Measurements from ENCODE around the gene SMOC2.

Gene SMOC2

DNA sequence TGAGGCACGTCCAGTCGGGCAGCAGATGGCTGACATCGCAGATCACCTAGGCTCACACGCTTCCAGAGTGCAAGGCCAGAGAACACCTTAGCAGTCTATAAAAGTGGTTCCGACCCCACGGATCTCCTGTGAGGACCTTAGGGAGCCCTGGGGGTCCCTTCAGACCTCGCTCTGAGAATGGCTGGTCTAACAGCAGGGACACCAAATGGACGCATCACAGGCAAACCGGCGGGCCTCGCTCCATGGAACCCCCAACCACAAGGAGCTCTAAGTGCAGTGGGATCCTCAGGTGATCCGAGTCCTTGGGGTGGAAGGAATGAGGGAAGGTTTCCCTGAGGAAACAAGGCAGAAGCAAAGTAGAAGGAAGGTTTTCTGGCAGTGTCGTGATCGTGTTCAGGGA, 135.4 kb downstream of the SMOC2 start:
- no peak overlapping the region for H3K27ac ChIP-seq (ENCODE audit: extremely low read depth, low read depth, low read length)
- no peaks in the 10 kb centered on the region for H3K36me3 ChIP-seq (ENCODE audit: control insufficient read depth in 2 of 2, insufficient read depth in 1 of 2, low read length in 2 of 2)
- H3K9me3 ChIP-seq (ENCODE audit: control insufficient read depth, insufficient read depth, low read depth, low read length) = no peaks in the 10 kb centered on the region
- CTCF ChIA-PET = no interaction called here
- H3K4me3 ChIP-seq (ENCODE audit: low read depth, low read length) = no peak overlapping the region
- POLR2A ChIA-PET = no interaction called here
- no peak for TF ChIP-seq ZNF302 (tag by site-specific recombination; IDR thresholded peaks at IDR 0.05; ENCODE audit: low read depth)
- TF ChIP-seq, protein P1, sequence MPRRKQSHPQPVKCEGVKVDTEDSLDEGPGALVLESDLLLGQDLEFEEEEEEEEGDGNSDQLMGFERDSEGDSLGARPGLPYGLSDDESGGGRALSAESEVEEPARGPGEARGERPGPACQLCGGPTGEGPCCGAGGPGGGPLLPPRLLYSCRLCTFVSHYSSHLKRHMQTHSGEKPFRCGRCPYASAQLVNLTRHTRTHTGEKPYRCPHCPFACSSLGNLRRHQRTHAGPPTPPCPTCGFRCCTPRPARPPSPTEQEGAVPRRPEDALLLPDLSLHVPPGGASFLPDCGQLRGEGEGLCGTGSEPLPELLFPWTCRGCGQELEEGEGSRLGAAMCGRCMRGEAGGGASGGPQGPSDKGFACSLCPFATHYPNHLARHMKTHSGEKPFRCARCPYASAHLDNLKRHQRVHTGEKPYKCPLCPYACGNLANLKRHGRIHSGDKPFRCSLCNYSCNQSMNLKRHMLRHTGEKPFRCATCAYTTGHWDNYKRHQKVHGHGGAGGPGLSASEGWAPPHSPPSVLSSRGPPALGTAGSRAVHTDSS (tag by site-specific recombination; IDR thresholded peaks at IDR 0.05) = no peak
- TF ChIP-seq ZNF175 (tag by site-specific recombination; IDR thresholded peaks at IDR 0.05) = no peak
- no peak for TF ChIP-seq ZNF112 (tag by site-specific recombination; IDR thresholded peaks at IDR 0.05)
- no peak for TF ChIP-seq ZNF16 (tag by site-specific recombination; IDR thresholded peaks at IDR 0.05; ENCODE audit: low read depth)
- no peaks in the 10 kb centered on the region for H3K4me1 ChIP-seq (ENCODE audit: control insufficient read depth, insufficient read depth, low read length)

DNA sequence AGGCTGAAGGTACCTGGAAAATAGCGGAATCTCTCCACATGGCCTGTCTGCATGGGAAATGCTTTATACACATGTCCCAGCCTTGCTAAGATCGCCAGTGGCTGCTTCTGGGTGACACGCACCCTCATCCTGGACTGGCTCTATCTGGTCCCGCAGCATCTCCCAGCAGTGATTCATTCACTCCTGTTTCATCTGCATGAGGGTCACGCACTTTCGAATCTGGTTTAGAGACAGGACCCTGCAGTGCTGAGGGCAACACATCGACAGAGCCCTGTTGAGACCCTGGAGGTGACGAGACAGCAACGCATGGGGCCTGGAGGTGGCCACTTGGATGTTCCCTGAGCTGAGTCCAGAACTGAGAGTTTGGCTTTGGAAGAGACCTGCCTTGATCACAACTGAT, 136.5 kb downstream of the SMOC2 start:
- ChIA-PET CTCF (no interaction called here), POLR2A (no interaction called here)
- Histone ChIP-seq H3K9me3 (ENCODE audit: control insufficient read depth, insufficient read depth, low read depth, low read length) (no peaks in the 10 kb centered on the region), H3K4me3 (ENCODE audit: low read depth, low read length) (no peak overlapping the region), H3K36me3 (ENCODE audit: control insufficient read depth in 2 of 2, insufficient read depth in 1 of 2, low read length in 2 of 2) (no peaks in the 10 kb centered on the region), H3K4me1 (ENCODE audit: control insufficient read depth, insufficient read depth, low read length) (no peaks in the 10 kb centered on the region), H3K27ac (ENCODE audit: extremely low read depth, low read depth, low read length) (no peak overlapping the region)
- TF ChIP-seq ZNF529 (tag by site-specific recombination; IDR thresholded peaks at IDR 0.05; ENCODE audit: insufficient replicate concordance) (no peak), ZEB2 (tag by site-specific recombination; IDR thresholded peaks at IDR 0.05) (no peak), ZNF530 (tag by site-specific recombination; IDR thresholded peaks at IDR 0.05; ENCODE audit: low read depth) (no peak), ZNF335 (tag by site-specific recombination; conservative IDR thresholded peaks at IDR 0.05) (no peak)
- TF ChIP-seq, protein P2, sequence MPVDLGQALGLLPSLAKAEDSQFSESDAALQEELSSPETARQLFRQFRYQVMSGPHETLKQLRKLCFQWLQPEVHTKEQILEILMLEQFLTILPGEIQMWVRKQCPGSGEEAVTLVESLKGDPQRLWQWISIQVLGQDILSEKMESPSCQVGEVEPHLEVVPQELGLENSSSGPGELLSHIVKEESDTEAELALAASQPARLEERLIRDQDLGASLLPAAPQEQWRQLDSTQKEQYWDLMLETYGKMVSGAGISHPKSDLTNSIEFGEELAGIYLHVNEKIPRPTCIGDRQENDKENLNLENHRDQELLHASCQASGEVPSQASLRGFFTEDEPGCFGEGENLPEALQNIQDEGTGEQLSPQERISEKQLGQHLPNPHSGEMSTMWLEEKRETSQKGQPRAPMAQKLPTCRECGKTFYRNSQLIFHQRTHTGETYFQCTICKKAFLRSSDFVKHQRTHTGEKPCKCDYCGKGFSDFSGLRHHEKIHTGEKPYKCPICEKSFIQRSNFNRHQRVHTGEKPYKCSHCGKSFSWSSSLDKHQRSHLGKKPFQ (tag by site-specific recombination; IDR thresholded peaks at IDR 0.05) = no peak
- TF ChIP-seq, protein P3, sequence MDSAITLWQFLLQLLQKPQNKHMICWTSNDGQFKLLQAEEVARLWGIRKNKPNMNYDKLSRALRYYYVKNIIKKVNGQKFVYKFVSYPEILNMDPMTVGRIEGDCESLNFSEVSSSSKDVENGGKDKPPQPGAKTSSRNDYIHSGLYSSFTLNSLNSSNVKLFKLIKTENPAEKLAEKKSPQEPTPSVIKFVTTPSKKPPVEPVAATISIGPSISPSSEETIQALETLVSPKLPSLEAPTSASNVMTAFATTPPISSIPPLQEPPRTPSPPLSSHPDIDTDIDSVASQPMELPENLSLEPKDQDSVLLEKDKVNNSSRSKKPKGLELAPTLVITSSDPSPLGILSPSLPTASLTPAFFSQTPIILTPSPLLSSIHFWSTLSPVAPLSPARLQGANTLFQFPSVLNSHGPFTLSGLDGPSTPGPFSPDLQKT (IDR thresholded peaks at IDR 0.05; ENCODE audit: borderline replicate concordance, low read depth, low read length) = no peak

DNA sequence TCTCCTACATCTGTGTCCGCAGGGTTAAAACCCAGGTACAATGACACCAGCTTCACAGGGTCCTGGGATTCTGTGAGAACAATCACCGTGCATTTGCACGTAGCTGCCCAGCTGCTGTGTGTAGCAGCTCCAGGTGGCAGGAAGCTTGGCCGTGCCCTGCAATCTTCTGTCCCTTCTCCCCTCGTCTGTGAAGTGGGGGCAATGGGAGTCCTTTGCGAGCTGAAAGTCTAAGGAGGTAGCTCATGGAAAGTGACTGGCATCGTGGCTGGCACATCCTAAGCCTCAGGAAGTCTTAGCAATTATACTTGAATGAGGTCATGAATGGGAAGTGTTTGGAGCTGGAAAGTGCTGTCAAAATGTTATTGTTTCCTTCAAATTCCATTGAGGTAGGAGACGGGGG, 137.1 kb downstream of the SMOC2 start:
- POLR2A ChIA-PET = no interaction called here
- no peak for TF ChIP-seq ZNF174 (tag by site-specific recombination; IDR thresholded peaks at IDR 0.05)
- TF ChIP-seq YY1 (tag by site-specific recombination; IDR thresholded peaks at IDR 0.05) = no peak
- TF ChIP-seq, protein P4, sequence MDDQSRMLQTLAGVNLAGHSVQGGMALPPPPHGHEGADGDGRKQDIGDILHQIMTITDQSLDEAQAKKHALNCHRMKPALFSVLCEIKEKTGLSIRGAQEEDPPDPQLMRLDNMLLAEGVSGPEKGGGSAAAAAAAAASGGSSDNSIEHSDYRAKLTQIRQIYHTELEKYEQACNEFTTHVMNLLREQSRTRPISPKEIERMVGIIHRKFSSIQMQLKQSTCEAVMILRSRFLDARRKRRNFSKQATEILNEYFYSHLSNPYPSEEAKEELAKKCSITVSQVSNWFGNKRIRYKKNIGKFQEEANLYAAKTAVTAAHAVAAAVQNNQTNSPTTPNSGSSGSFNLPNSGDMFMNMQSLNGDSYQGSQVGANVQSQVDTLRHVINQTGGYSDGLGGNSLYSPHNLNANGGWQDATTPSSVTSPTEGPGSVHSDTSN (CRISPR knock-in tag; IDR thresholded peaks at IDR 0.05) = no peak

DNA sequence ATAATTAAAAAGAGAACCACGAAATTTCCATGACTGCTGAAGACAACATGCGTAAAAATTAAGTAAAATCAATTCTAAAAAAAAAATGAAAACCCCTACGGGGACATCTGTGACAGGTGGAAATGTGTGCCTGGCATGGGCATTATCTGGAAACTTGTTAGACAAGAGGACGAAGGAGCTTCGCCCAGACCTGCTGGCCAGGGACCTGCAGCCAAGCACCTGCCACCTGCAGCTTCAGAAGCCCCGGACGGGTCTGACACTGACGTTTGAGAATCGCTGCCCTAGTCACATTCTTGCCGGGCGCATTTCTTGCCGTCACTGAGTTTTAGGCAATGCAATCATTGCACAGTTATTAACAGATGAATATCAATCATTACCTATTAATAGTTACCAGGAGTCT, 140.3 kb downstream of the SMOC2 start:
- Histone ChIP-seq H3K27ac (ENCODE audit: extremely low read depth, low read depth, low read length) (no peak overlapping the region), H3K9me3 (ENCODE audit: control insufficient read depth, insufficient read depth, low read depth, low read length) (no peaks in the 10 kb centered on the region), H3K36me3 (ENCODE audit: control insufficient read depth in 2 of 2, insufficient read depth in 1 of 2, low read length in 2 of 2) (no peaks in the 10 kb centered on the region), H3K4me1 (ENCODE audit: control insufficient read depth, insufficient read depth, low read length) (no peaks in the 10 kb centered on the region), H3K4me3 (ENCODE audit: low read depth, low read length) (no peak overlapping the region)
- ChIA-PET CTCF (no interaction called here), POLR2A (no interaction called here)
- TF ChIP-seq ZNF311 (tag by site-specific recombination; IDR thresholded peaks at IDR 0.05; ENCODE audit: borderline replicate concordance) (no peak), ZBTB20 (tag by site-specific recombination; IDR thresholded peaks at IDR 0.05) (no peak), ZNF76 (tag by site-specific recombination; IDR thresholded peaks at IDR 0.05; ENCODE audit: borderline replicate concordance, low read depth) (no peak), ZNF157 (tag by site-specific recombination; IDR thresholded peaks at IDR 0.05) (no peak), ZNF37A (tag by site-specific recombination; IDR thresholded peaks at IDR 0.05) (no peak)
- TF ChIP-seq, protein P5, sequence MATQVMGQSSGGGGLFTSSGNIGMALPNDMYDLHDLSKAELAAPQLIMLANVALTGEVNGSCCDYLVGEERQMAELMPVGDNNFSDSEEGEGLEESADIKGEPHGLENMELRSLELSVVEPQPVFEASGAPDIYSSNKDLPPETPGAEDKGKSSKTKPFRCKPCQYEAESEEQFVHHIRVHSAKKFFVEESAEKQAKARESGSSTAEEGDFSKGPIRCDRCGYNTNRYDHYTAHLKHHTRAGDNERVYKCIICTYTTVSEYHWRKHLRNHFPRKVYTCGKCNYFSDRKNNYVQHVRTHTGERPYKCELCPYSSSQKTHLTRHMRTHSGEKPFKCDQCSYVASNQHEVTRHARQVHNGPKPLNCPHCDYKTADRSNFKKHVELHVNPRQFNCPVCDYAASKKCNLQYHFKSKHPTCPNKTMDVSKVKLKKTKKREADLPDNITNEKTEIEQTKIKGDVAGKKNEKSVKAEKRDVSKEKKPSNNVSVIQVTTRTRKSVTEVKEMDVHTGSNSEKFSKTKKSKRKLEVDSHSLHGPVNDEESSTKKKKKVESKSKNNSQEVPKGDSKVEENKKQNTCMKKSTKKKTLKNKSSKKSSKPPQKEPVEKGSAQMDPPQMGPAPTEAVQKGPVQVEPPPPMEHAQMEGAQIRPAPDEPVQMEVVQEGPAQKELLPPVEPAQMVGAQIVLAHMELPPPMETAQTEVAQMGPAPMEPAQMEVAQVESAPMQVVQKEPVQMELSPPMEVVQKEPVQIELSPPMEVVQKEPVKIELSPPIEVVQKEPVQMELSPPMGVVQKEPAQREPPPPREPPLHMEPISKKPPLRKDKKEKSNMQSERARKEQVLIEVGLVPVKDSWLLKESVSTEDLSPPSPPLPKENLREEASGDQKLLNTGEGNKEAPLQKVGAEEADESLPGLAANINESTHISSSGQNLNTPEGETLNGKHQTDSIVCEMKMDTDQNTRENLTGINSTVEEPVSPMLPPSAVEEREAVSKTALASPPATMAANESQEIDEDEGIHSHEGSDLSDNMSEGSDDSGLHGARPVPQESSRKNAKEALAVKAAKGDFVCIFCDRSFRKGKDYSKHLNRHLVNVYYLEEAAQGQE (tag by site-specific recombination; IDR thresholded peaks at IDR 0.05) = no peak

More for the DNA sequence above, 137.1 kb downstream of the SMOC2 start:
- Histone ChIP-seq H3K4me1 (ENCODE audit: control insufficient read depth, insufficient read depth, low read length) (no peaks in the 10 kb centered on the region), H3K27ac (ENCODE audit: extremely low read depth, low read depth, low read length) (no peak overlapping the region), H3K36me3 (ENCODE audit: control insufficient read depth in 2 of 2, insufficient read depth in 1 of 2, low read length in 2 of 2) (no peaks in the 10 kb centered on the region), H3K9me3 (ENCODE audit: control insufficient read depth, insufficient read depth, low read depth, low read length) (no peaks in the 10 kb centered on the region), H3K4me3 (ENCODE audit: low read depth, low read length) (no peak overlapping the region)
- CTCF ChIA-PET = no interaction called here

Data from HEK293 (cell line).